Left ventricle myocardium inferior (tissue), 1 donor: Measurements from ENCODE around the gene LRP10. TPM values are rescaled to one million over a fixed set of nuclear protein-coding genes. Genes with fewer than 3 reads are reported as not detected.
"Not testable (repeated sequence)": the region's sequence is repeated elsewhere in the genome, so short reads cannot be mapped to it uniquely, and the experiment has no call there.

Experiments used
- DNase-seq: peaks from one replicate; pipeline ENCODE4 v3.0.0-alpha.2; 2020
- H3K27ac ChIP-seq: fragments of 200-600 bp; replicated peaks from 2 replicates; pipeline ENCODE4 v1.8.0; 2021
- H3K27me3 ChIP-seq: fragments of 200-600 bp; 2 replicates; pipeline ENCODE4 v1.8.0; 2021; ENCODE audit warnings: low read depth
- H3K36me3 ChIP-seq: fragments of 200-600 bp; 2 replicates; pipeline ENCODE4 v1.8.0; 2021
- H3K4me1 ChIP-seq: fragments of 200-600 bp; 2 replicates; pipeline ENCODE4 v1.8.0; 2021
- H3K4me3 ChIP-seq: fragments of 200-600 bp; 2 replicates; pipeline ENCODE4 v1.8.0; 2021; ENCODE audit warnings: mild to moderate bottlenecking, moderate library complexity
- H3K9me3 ChIP-seq: fragments of 200-600 bp; replicated peaks from 2 replicates; pipeline ENCODE4 v1.8.0; 2021
- CTCF ChIP-seq: fragments of 200-600 bp; IDR thresholded peaks from 2 replicates; pipeline ENCODE4 v1.8.0; 2021; ENCODE audit warnings: antibody characterized with exemption, mild to moderate bottlenecking, borderline replicate concordance
- intact Hi-C: fragments of 100-400 bp; cut with micrococcal nuclease; formaldehyde crosslinking; loops from one replicate; pipeline ENCODE4 v1.11.0; 2022
- long read RNA-seq: library from polyadenylated mRNA; unstranded; transcript quantifications from one replicate; pipeline ENCODE4 v2.0.0, GENCODE V29; 2021
- total RNA-seq: library from RNA; stranded (reverse); fragmentation: NEBNext Ultra II Directional; extraction: Animal tissue kit (Norgen Biotek cat#: 25700); gene quantifications from one replicate; pipeline ENCODE4 v1.2.1, GENCODE V29; 2021
- donor health status: DM: no; HTN: yes; CAD: no; lungs with severe emphysema.

Gene LRP10
- 48.3 TPM for total RNA-seq
- long read RNA-seq, full-length matches to known transcripts = 166 of 211 reads
- long read RNA-seq, partial matches to known transcripts = 31 of 211 reads
- long read RNA-seq, other reads (novel, unspliced or antisense) = 14 of 211 reads

DNA sequence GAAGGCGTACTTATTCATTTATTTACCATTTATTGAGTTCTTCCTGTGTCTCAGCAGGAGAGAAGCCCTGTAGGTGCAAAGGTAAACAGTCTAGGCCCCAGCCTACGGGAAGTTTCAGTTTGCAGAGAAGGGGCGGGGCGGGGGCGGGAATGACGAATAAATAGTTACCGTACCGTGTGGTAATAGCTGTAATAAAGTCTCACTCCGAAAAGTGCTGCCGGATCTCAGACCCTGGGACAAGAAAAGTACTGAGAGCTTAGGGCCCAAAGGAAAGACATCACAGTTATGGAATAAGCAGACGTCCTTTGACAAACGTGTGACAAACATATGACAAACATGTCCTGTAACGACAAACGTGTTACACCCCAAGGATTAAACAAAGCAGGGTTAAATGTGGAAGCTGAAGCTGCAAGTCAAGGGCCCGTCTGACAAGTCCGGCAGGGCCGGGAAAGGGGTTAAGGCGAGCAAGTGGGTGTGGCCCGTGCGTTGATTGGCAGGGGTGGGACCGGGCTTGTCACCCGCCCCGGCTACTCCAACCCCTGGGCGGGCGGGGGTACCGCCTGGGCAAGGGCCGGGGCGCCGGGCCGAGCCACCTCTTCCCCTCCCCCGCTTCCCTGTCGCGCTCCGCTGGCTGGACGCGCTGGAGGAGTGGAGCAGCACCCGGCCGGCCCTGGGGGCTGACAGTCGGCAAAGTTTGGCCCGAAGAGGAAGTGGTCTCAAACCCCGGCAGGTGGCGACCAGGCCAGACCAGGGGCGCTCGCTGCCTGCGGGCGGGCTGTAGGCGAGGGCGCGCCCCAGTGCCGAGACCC is at the start of gene LRP10:
TSS of gene LRP10 (plus strand) at position 517 of the 809 bp plus-strand sequence. CDS start 564 bp downstream, outside the sequence.
- intact Hi-C loops = no loop called here
- TF ChIP-seq CTCF = no peak
- peak within 1 kb of the TSS; percentile 97 for H3K4me3 ChIP-seq
- no peaks in the 10 kb centered on the region for H3K9me3 ChIP-seq
- H3K27ac ChIP-seq = peak within 1 kb of the TSS; percentile 99
- H3K27me3 ChIP-seq = no peaks in the 10 kb centered on the region
- H3K4me1 ChIP-seq = peaks cover 51% of the 10 kb centered on the region
- peaks cover 34% of the 10 kb centered on the region for H3K36me3 ChIP-seq
- DNase-seq = peak; percentile 92

DNA sequence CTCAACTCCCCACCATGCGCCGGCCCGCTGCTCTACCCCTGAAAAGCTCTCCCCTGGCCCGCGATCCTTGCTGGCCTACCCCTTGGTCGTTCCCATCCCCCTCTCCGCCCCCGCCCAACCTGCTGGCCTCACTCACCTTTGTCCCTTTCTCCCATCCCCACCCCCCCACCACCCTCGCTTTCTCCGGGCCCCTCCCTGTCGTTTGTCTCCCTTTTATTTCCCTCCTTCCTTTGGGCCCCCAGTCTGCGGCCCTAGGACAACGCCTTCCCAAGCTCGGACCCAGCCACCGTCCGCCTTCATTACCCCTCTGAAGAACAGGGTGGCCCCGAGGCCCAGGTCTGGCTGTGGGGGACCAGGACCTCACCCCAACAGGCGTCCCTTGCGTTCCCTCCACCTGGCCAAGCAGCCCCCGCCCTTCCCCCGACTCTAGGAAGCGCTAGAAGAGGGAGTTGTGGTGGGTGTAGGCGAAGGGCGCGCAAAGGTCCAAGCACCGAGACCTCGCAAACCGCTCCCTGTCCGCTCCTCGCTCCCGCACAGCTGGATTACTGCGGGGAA is 49.4 kb upstream of the LRP10 start:
- H3K9me3 ChIP-seq = no peaks in the 10 kb centered on the region
- peak overlapping the region; percentile 62 for H3K4me3 ChIP-seq
- H3K27me3 ChIP-seq = no peaks in the 10 kb centered on the region
- DNase-seq = no peak
- no peak for TF ChIP-seq CTCF
- H3K36me3 ChIP-seq = no peaks in the 10 kb centered on the region
- peak overlapping the region; percentile 24 for H3K27ac ChIP-seq
- intact Hi-C loops = no loop called here
- H3K4me1 ChIP-seq = peaks cover 39% of the 10 kb centered on the region

- no peaks in the 10 kb centered on the region for H3K36me3 ChIP-seq
- H3K9me3 ChIP-seq = no peaks in the 10 kb centered on the region
- H3K27ac ChIP-seq = peak overlapping the region; percentile 24
- no peaks in the 10 kb centered on the region for H3K27me3 ChIP-seq
- DNase-seq = peak; percentile 74
- intact Hi-C loops = no loop called here
- peak overlapping the region; percentile 62 for H3K4me3 ChIP-seq
- peak; percentile 94 for TF ChIP-seq CTCF
- peaks cover 39% of the 10 kb centered on the region for H3K4me1 ChIP-seq
Observed at GRCh38 chr14:22822571-22823098, 48.9 kb upstream of the LRP10 start.

GRCh38 chr14:22824711-22825359 is 46.7 kb upstream of the LRP10 start:
- Histone ChIP-seq H3K4me3 (no peak overlapping the region), H3K27ac (no peak overlapping the region), H3K36me3 (no peaks in the 10 kb centered on the region), H3K27me3 (no peaks in the 10 kb centered on the region), H3K4me1 (peaks cover 26% of the 10 kb centered on the region), H3K9me3 (no peaks in the 10 kb centered on the region)
- TF ChIP-seq CTCF = no peak
- DNase-seq = no peak
- intact Hi-C loops = no loop called here

DNA sequence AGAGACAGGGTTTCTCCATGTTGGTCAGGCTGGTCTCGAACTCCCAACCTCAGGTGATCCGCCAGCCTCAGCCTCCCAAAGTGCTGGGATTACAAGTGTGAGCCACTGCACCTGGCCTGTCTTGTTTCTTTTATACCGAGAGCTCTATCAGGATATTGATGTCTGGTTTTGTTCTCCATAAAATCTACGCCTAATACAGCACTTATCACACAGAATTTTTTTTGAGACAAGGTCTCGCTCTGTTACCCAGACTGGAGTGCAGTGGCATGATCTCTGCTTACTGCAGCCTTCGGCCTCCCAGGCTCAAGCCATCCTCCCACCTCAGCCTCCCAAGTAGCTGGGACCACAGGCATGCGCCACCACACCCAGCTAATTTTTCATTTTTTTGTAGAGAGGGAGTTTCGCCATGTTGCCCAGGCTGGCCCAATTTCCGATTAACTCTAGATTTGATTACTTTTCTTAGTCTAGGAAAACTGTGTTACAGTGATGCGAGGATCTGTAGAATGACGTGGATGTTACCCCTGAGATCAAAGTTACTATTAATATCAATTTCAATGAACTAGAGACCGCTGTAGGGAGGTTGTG is 42.4 kb upstream of the LRP10 start:
- DNase-seq, H3K9me3 ChIP-seq, H3K27me3 ChIP-seq, intact Hi-C loops: not testable (repeated sequence)
- H3K4me3 ChIP-seq = peak overlapping the region; percentile 98
- H3K27ac ChIP-seq = peak overlapping the region; percentile 89
- H3K4me1 ChIP-seq = peaks cover 12% of the 10 kb centered on the region
- peaks cover 10% of the 10 kb centered on the region for H3K36me3 ChIP-seq
